K562 (cell line): ENCODE results near the gene OR2M7.

Source experiments
- ETV6 ChIP-seq, 3 experiments: fragments of 150-350 bp in 1 of 3; sonication (generic) in 1 of 3; formaldehyde crosslinking in 1 of 3; IDR thresholded peaks; 2 replicates each; pipeline versions ENCODE4 v1.6.1 to v1.8.0; 2014 to 2022; ENCODE audit warnings: borderline replicate concordance in 2 of 3, low read depth in 2 of 3, antibody characterized with exemption in 1 of 3, low read length in 1 of 3, mild to moderate bottlenecking in 1 of 3, missing genetic modification reagents in 1 of 3
- GABPA ChIP-seq: fragments of 200-800 bp; sonication (Bioruptor generic); conservative IDR thresholded peaks from 2 replicates; pipeline ENCODE4 v1.6.1; 2016; ENCODE audit warnings: low read depth, missing genetic modification characterization, missing compliant biosample characterization
- POLR2A ChIP-seq: fragments of 450-650 bp; conservative IDR thresholded peaks from 2 replicates; pipeline ENCODE4 v1.6.1; 2016
- RUNX1 ChIP-seq: sonication (generic); IDR thresholded peaks from 2 replicates; pipeline ENCODE4 v1.6.1; 2016; ENCODE audit warnings: antibody characterized with exemption, low read depth

GRCh38 chr1:248372394-248372793, 48.0 kb upstream of the OR2M7 start:
- TF ChIP-seq GABPA (tag) (no peak), ETV6 (IDR thresholded peaks at IDR 0.05; ENCODE audit: borderline replicate concordance in 1 of 2, low read depth in 2 of 2, low read length in 1 of 2) (no peak), ETV6 (CRISPR knock-in tag; IDR thresholded peaks at IDR 0.05; ENCODE audit: borderline replicate concordance) (no peak), RUNX1 (no peak), POLR2A (no peak)
